IPS-18c (cell line): Measurements from ENCODE around the gene CDC42EP1.

Source experiments
- H3K4me3 ChIP-seq: 2 replicates; pipeline ENCODE4 v1.7.0; 2013; ENCODE audit warnings: low read depth, mild to moderate bottlenecking, low read length, moderate library complexity; ENCODE audit not compliant: insufficient read depth
- H3K9me3 ChIP-seq: one replicate; pipeline ENCODE4 v1.6.1; 2013; ENCODE audit warnings: mild to moderate bottlenecking, low read length, moderate library complexity; ENCODE audit not compliant: control insufficient read depth, insufficient read depth

The CDC42EP1 gene

GRCh38 chr22:37559901-37560607, at the start of gene CDC42EP1:
Gene CDC42EP1, plus strand, starts transcription at chr22:37560480. Its CDS starts 5,870 bp downstream, at chr22:37566350.
- no peaks in the 10 kb centered on the region for H3K9me3 ChIP-seq
- H3K4me3 ChIP-seq: peak within 1 kb of the TSS; percentile 67

- Histone ChIP-seq H3K4me3 (no peak overlapping the region), H3K9me3 (no peaks in the 10 kb centered on the region)
Measured at GRCh38 chr22:37511395-37512104, 48.7 kb upstream of the CDC42EP1 start.

- no peak overlapping the region for H3K4me3 ChIP-seq
- no peaks in the 10 kb centered on the region for H3K9me3 ChIP-seq
Measured at GRCh38 chr22:37514526-37515051, 45.7 kb upstream of the CDC42EP1 start.

GRCh38 chr22:37515901-37516300, 44.4 kb upstream of the CDC42EP1 start:
- Histone ChIP-seq H3K4me3 (no peak overlapping the region), H3K9me3 (no peaks in the 10 kb centered on the region)

- Histone ChIP-seq H3K4me3 (no peak overlapping the region), H3K9me3 (no peaks in the 10 kb centered on the region)
Measured at GRCh38 chr22:37516456-37516855, 43.8 kb upstream of the CDC42EP1 start.

GRCh38 chr22:37517826-37518450, 42.3 kb upstream of the CDC42EP1 start:
- peak overlapping the region; percentile 65; the same call in 1 of the 2 replicates for H3K4me3 ChIP-seq

GRCh38 chr22:37518509-37519267, 41.6 kb upstream of the CDC42EP1 start:
- H3K4me3 ChIP-seq: peak overlapping the region; percentile 65

More at GRCh38 chr22:37517826-37518450, 42.3 kb upstream of the CDC42EP1 start:
- no peaks in the 10 kb centered on the region for H3K9me3 ChIP-seq

GRCh38 chr22:37519268-37520195, 40.7 kb upstream of the CDC42EP1 start, which contains the start of gene CARD10:
Gene CARD10, minus strand, starts transcription at chr22:37519415. Its CDS starts 215 bp downstream, at chr22:37519200.
- peak within 1 kb of the TSS; percentile 65 for H3K4me3 ChIP-seq
- no peaks in the 10 kb centered on the region for H3K9me3 ChIP-seq

More at GRCh38 chr22:37518509-37519267, 41.6 kb upstream of the CDC42EP1 start:
- no peaks in the 10 kb centered on the region for H3K9me3 ChIP-seq

- Histone ChIP-seq H3K9me3 (no peaks in the 10 kb centered on the region), H3K4me3 (no peak overlapping the region)
Measured at GRCh38 chr22:37520776-37521191, 39.5 kb upstream of the CDC42EP1 start.

GRCh38 chr22:37521236-37521739, 39.0 kb upstream of the CDC42EP1 start:
- H3K4me3 ChIP-seq: no peak overlapping the region
- no peaks in the 10 kb centered on the region for H3K9me3 ChIP-seq

GRCh38 chr22:37522482-37522881, 37.8 kb upstream of the CDC42EP1 start:
- no peak overlapping the region for H3K4me3 ChIP-seq
- no peaks in the 10 kb centered on the region for H3K9me3 ChIP-seq

- Histone ChIP-seq H3K4me3 (no peak overlapping the region), H3K9me3 (no peaks in the 10 kb centered on the region)
Measured at GRCh38 chr22:37525073-37525745, 35.1 kb upstream of the CDC42EP1 start.

- H3K4me3 ChIP-seq: no peak overlapping the region
- no peaks in the 10 kb centered on the region for H3K9me3 ChIP-seq
Measured at GRCh38 chr22:37525746-37526350, 34.4 kb upstream of the CDC42EP1 start.

GRCh38 chr22:37526376-37526775, 33.9 kb upstream of the CDC42EP1 start:
- no peak overlapping the region for H3K4me3 ChIP-seq
- no peaks in the 10 kb centered on the region for H3K9me3 ChIP-seq
